ENCODE measurements around the gene SLC35D1. TPM values are rescaled to one million over a fixed set of nuclear protein-coding genes. Genes with fewer than 3 reads are reported as not detected.

The SLC35D1 gene
- total and polyA plus RNA-seq, 2 of the 13 experiments (the other 11 are each of a cell fraction or from before 2014, with no cell fraction given) = 12.4 to 41.5 TPM

GRCh38 chr1:67058761-67059160 lies 4.8 kb upstream of the SLC35D1 start:
- H3K4me2 ChIP-seq (ENCODE audit: low read depth, low read length) = peak overlapping the region; percentile 18; the same call in 1 of the 2 replicates
- no peak overlapping the region for H2AFZ ChIP-seq (ENCODE audit: low read length)
- H3K4me3 ChIP-seq (replicated peaks in 1 of 3; ENCODE audit: insufficient read depth in 1 of 3, low read depth in 2 of 3, low read length in 3 of 3) = no peak overlapping the region
- H3K4me1 ChIP-seq (ENCODE audit: insufficient read depth, low read length) = peaks cover 35% of the 10 kb centered on the region
- no peaks in the 10 kb centered on the region for H3K79me2 ChIP-seq (ENCODE audit: insufficient read depth, low read length)
- TF ChIP-seq ZFP1 (CRISPR knock-in tag; IDR thresholded peaks at IDR 0.05) = no peak
- no peak for TF ChIP-seq ATRX (CRISPR knock-in tag; IDR thresholded peaks at IDR 0.05; ENCODE audit: borderline replicate concordance)
- TF ChIP-seq ZBTB40 (IDR thresholded peaks at IDR 0.05) = no peak
- no peak for TF ChIP-seq ZBTB40 (CRISPR knock-in tag; IDR thresholded peaks at IDR 0.05)
- TF ChIP-seq HOXA7 (CRISPR knock-in tag; IDR thresholded peaks at IDR 0.05) = no peak
- no peak for TF ChIP-seq TAF1 (CRISPR knock-in tag; IDR thresholded peaks at IDR 0.05)
- TF ChIP-seq HDAC6 (IDR thresholded peaks at IDR 0.05; ENCODE audit: low read depth, low read length) = no peak
- no peak for TF ChIP-seq ZNF24 (IDR thresholded peaks at IDR 0.05)
- TF ChIP-seq TERF1 (CRISPR knock-in tag; IDR thresholded peaks at IDR 0.05) = no peak
- FAIRE-seq (no peak), ATAC-seq (no peak), DNase-seq (ENCODE audit: low spot score) (no peak)
- intact Hi-C loops (cut with micrococcal nuclease; ENCODE audit: unreplicated experiment) (no loop called here), in situ Hi-C loops (cut with HindIII; ENCODE audit: extremely low pct_ligation_motif_present, low pct_unique_long_range_greater_than_20kb) (loop anchor here (5.0 kb wide), 1 partner anchor 89 kb away; no protein-coding TSS in a partner anchor)
- H3K27ac ChIP-seq (ENCODE audit: extremely low read length, insufficient read depth, low read length) = no peak overlapping the region
- POLR2A ChIA-PET = no interaction called here
- H3K9ac ChIP-seq (ENCODE audit: insufficient read depth, low read depth, low read length) = no peak overlapping the region
- H3K36me3 ChIP-seq (replicated peaks in 1 of 2; ENCODE audit: control insufficient read depth in 1 of 2, insufficient read depth in 2 of 2, low read length in 2 of 2) = no peaks in the 10 kb centered on the region
- H4K20me1 ChIP-seq (ENCODE audit: insufficient read depth, low read length) = no peaks in the 10 kb centered on the region
- no TSS peak for BruUV-seq (replicated peaks)
- 17% methylated on average over 3 of the region's 3 CpGs for WGBS (ENCODE audit: low lambda C conversion rate)
- no peaks in the 10 kb centered on the region for H3K27me3 ChIP-seq (ENCODE audit: control insufficient read depth in 1 of 2, insufficient read depth in 2 of 2, low read length in 2 of 2)
- CTCF ChIA-PET (ENCODE audit: low intra/inter-chr PET ratio, low total read pairs) = no interaction called here
- no peaks in the 10 kb centered on the region for H3K9me3 ChIP-seq (ENCODE audit: low read length)
